Activated CD4-positive, alpha-beta memory T cell treated with anti-CD3 and anti-CD28 coated beads for 36 hours (primary cell): ENCODE measurements around the gene NLGN1. TPM values are rescaled to one million over a fixed set of nuclear protein-coding genes. Genes with fewer than 3 reads are reported as not detected.

Experiments
- CTCF ChIA-PET: fragments of 350-600 bp; sonication (Branson Sonifier 250); formaldehyde crosslinking; loops from one replicate; lab custom pipeline; 2021; ENCODE audit warnings: antibody characterized with exemption, inconsistent platforms; lab: Charles Lee
- POLR2A ChIA-PET: fragments of 350-600 bp; sonication (Branson Sonifier 250); formaldehyde crosslinking; loops from one replicate; lab custom pipeline; 2021; ENCODE audit warnings: antibody characterized with exemption; lab: Charles Lee
- DNase-seq: peaks from one replicate; pipeline ENCODE4 v3.0.0-alpha.2; 2020
- H3K27ac Mint-ChIP-seq: one replicate; pipeline ENCODE4 v1.8.0; 2021; ENCODE audit warnings: mixed read lengths
- H3K27me3 Mint-ChIP-seq: one replicate; pipeline ENCODE4 v1.8.0; 2021; ENCODE audit warnings: mixed read lengths
- H3K36me3 Mint-ChIP-seq: one replicate; pipeline ENCODE4 v1.8.0; 2021; ENCODE audit warnings: mixed read lengths
- H3K4me1 Mint-ChIP-seq: one replicate; pipeline ENCODE4 v1.8.0; 2021; ENCODE audit warnings: low read depth, mixed read lengths
- H3K4me3 Mint-ChIP-seq: one replicate; pipeline ENCODE4 v1.8.0; 2021; ENCODE audit warnings: mild to moderate bottlenecking, mixed read lengths
- H3K9me3 Mint-ChIP-seq: one replicate; pipeline ENCODE4 v1.8.0; 2021; ENCODE audit warnings: mixed read lengths
- intact Hi-C: fragments of 100-400 bp; cut with micrococcal nuclease; formaldehyde crosslinking; loops from one replicate; pipeline ENCODE4 v1.15.1; 2023
- total RNA-seq, 2 experiments: library from RNA; stranded (reverse); gene quantifications; one replicate each; pipeline ENCODE4 v1.2.3, GENCODE V29; 2021

NLGN1 gene
- total RNA-seq, 2 experiments from 2014 or later, result not detected

DNA sequence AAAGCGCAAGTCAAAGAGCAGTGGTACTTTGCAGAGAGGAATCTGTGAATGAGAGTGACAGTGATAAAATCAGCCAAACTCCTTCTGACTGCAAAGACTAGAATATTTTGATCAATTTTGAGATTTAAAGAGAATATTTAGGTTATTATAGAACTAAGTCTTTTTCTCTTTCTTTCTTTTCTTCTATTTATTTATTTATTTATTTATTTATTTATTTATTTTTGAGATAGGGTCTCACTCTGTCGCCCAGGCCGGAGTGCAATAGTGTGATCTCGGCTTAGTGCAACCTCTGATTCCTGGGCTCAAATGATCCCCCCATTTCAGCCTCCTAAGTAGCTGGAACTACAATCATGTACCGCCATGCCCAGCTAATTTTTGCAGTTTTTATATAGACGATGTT is 857.9 kb downstream of the NLGN1 start:
- no peak overlapping the region for H3K4me3 Mint-ChIP-seq
- intact Hi-C loops, result no loop called here
- ChIA-PET CTCF (no interaction called here), POLR2A (no interaction called here)
- H3K4me1 Mint-ChIP-seq, result no peaks in the 10 kb centered on the region
- peaks cover 2% of the 10 kb centered on the region for H3K9me3 Mint-ChIP-seq
- H3K36me3 Mint-ChIP-seq, result no peaks in the 10 kb centered on the region
- H3K27me3 Mint-ChIP-seq, result no peaks in the 10 kb centered on the region
- H3K27ac Mint-ChIP-seq, result no peak overlapping the region
- no peak for DNase-seq

DNA sequence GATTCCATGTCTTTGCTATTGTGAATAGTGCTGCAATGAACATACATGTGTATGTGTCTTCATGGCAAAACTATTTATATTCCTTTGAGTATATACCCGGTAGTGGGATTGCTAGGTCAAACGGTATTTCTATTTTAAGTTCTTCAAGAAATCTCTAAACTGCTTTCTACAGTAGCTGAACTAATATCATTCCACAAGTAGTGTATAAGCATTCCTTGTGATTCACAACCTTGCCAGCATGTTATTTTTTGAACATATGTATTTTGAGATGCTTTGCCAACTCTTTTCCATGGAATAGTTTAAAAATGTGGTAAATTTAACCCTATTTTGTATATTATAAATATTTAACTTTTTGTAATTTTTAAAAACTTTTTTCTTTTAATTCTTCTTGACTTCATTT is 868.9 kb downstream of the NLGN1 start:
- Mint-ChIP-seq H3K4me3 (no peak overlapping the region), H3K27ac (no peak overlapping the region), H3K36me3 (no peaks in the 10 kb centered on the region), H3K27me3 (no peaks in the 10 kb centered on the region), H3K9me3 (no peaks in the 10 kb centered on the region), H3K4me1 (no peaks in the 10 kb centered on the region)
- no peak for DNase-seq
- ChIA-PET POLR2A (no interaction called here), CTCF (no interaction called here)
- intact Hi-C loops, result no loop called here

- intact Hi-C loops, result no loop called here
- H3K27ac Mint-ChIP-seq, result no peak overlapping the region
- H3K36me3 Mint-ChIP-seq, result no peaks in the 10 kb centered on the region
- H3K27me3 Mint-ChIP-seq, result no peaks in the 10 kb centered on the region
- H3K9me3 Mint-ChIP-seq, result no peaks in the 10 kb centered on the region
- DNase-seq, result no peak
- H3K4me3 Mint-ChIP-seq, result no peak overlapping the region
- H3K4me1 Mint-ChIP-seq, result no peaks in the 10 kb centered on the region
- ChIA-PET CTCF (no interaction called here), POLR2A (no interaction called here)
Measured at GRCh38 chr3:174268061-174268460, 870.5 kb downstream of the NLGN1 start.

GRCh38 chr3:174268586-174268985 is 871.0 kb downstream of the NLGN1 start:
- DNase-seq, result no peak
- POLR2A ChIA-PET, result no interaction called here
- CTCF ChIA-PET, result no interaction called here
- no peaks in the 10 kb centered on the region for H3K9me3 Mint-ChIP-seq
- intact Hi-C loops, result no loop called here
- no peaks in the 10 kb centered on the region for H3K36me3 Mint-ChIP-seq
- H3K27ac Mint-ChIP-seq, result no peak overlapping the region
- no peak overlapping the region for H3K4me3 Mint-ChIP-seq
- H3K4me1 Mint-ChIP-seq, result no peaks in the 10 kb centered on the region
- H3K27me3 Mint-ChIP-seq, result no peaks in the 10 kb centered on the region

GRCh38 chr3:174270841-174271240 is 873.3 kb downstream of the NLGN1 start:
- no peak for DNase-seq
- ChIA-PET POLR2A (interaction anchor here (0.6 kb wide), 1 partner anchor 1769 kb away, joined by 3 read pairs; no protein-coding TSS in a partner anchor), CTCF (no interaction called here)
- Mint-ChIP-seq H3K36me3 (no peaks in the 10 kb centered on the region), H3K27me3 (no peaks in the 10 kb centered on the region), H3K4me3 (no peak overlapping the region), H3K27ac (no peak overlapping the region), H3K9me3 (no peaks in the 10 kb centered on the region), H3K4me1 (no peaks in the 10 kb centered on the region)
- intact Hi-C loops, result no loop called here

GRCh38 chr3:174275336-174275735 is 877.8 kb downstream of the NLGN1 start:
- no peak for DNase-seq
- Mint-ChIP-seq H3K9me3 (peaks cover 9% of the 10 kb centered on the region), H3K4me3 (no peak overlapping the region), H3K27ac (no peak overlapping the region), H3K4me1 (no peaks in the 10 kb centered on the region), H3K36me3 (no peaks in the 10 kb centered on the region), H3K27me3 (no peaks in the 10 kb centered on the region)
- intact Hi-C loops, result no loop called here
- CTCF ChIA-PET, result no interaction called here
- POLR2A ChIA-PET, result no interaction called here

- Mint-ChIP-seq H3K4me3 (no peak overlapping the region), H3K27me3 (no peaks in the 10 kb centered on the region), H3K9me3 (peaks cover 9% of the 10 kb centered on the region), H3K4me1 (no peaks in the 10 kb centered on the region), H3K36me3 (no peaks in the 10 kb centered on the region), H3K27ac (no peak overlapping the region)
- ChIA-PET POLR2A (no interaction called here), CTCF (no interaction called here)
- no peak for DNase-seq
- intact Hi-C loops, result no loop called here
Measured at GRCh38 chr3:174276826-174277225, 879.3 kb downstream of the NLGN1 start.

GRCh38 chr3:174278094-174278493 is 880.5 kb downstream of the NLGN1 start:
- no peak overlapping the region for H3K27ac Mint-ChIP-seq
- no peaks in the 10 kb centered on the region for H3K36me3 Mint-ChIP-seq

GRCh38 chr3:174280186-174280585 is 882.6 kb downstream of the NLGN1 start:
- H3K27ac Mint-ChIP-seq, result no peak overlapping the region
- intact Hi-C loops, result no loop called here
- DNase-seq, result no peak
- ChIA-PET POLR2A (no interaction called here), CTCF (no interaction called here)
- H3K36me3 Mint-ChIP-seq, result no peaks in the 10 kb centered on the region
- no peaks in the 10 kb centered on the region for H3K27me3 Mint-ChIP-seq
- no peak overlapping the region for H3K4me3 Mint-ChIP-seq
- peaks cover 9% of the 10 kb centered on the region for H3K9me3 Mint-ChIP-seq
- no peaks in the 10 kb centered on the region for H3K4me1 Mint-ChIP-seq

More at GRCh38 chr3:174278094-174278493, 880.5 kb downstream of the NLGN1 start:
- Mint-ChIP-seq H3K4me3 (no peak overlapping the region), H3K9me3 (peaks cover 9% of the 10 kb centered on the region), H3K4me1 (no peaks in the 10 kb centered on the region), H3K27me3 (no peaks in the 10 kb centered on the region)
- POLR2A ChIA-PET, result no interaction called here
- intact Hi-C loops, result no loop called here
- no peak for DNase-seq
- CTCF ChIA-PET, result no interaction called here

GRCh38 chr3:174285242-174285864 is 887.8 kb downstream of the NLGN1 start:
- ChIA-PET CTCF (no interaction called here), POLR2A (no interaction called here)
- H3K4me3 Mint-ChIP-seq, result no peak overlapping the region
- H3K27me3 Mint-ChIP-seq, result no peaks in the 10 kb centered on the region
- no peaks in the 10 kb centered on the region for H3K9me3 Mint-ChIP-seq
- intact Hi-C loops, result no loop called here
- H3K4me1 Mint-ChIP-seq, result no peaks in the 10 kb centered on the region
- H3K36me3 Mint-ChIP-seq, result no peaks in the 10 kb centered on the region
- DNase-seq, result no peak
- no peak overlapping the region for H3K27ac Mint-ChIP-seq

DNA sequence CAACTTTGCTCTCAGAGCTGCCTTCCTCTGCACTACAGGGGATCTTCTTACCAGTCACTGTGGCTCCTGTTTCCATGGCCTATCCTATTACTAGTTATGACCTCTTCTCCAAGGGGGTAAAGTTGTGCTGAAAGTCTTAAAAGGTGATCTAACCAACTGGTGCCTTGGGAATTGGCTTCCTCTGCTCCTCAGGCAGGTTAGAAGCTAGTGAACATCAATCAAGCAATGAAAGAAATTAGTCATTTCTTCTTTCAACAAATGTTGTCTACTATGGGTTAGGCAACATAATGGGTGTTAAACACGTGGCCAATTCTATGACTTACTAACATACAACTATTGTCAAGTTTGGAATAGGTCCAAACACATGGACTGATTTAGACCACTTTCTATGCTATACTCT is 890.2 kb downstream of the NLGN1 start:
- intact Hi-C loops, result no loop called here
- no peak for DNase-seq
- ChIA-PET POLR2A (no interaction called here), CTCF (no interaction called here)
- no peaks in the 10 kb centered on the region for H3K4me1 Mint-ChIP-seq
- no peaks in the 10 kb centered on the region for H3K27me3 Mint-ChIP-seq
- no peaks in the 10 kb centered on the region for H3K9me3 Mint-ChIP-seq
- H3K27ac Mint-ChIP-seq, result no peak overlapping the region
- H3K4me3 Mint-ChIP-seq, result no peak overlapping the region
- no peaks in the 10 kb centered on the region for H3K36me3 Mint-ChIP-seq

DNA sequence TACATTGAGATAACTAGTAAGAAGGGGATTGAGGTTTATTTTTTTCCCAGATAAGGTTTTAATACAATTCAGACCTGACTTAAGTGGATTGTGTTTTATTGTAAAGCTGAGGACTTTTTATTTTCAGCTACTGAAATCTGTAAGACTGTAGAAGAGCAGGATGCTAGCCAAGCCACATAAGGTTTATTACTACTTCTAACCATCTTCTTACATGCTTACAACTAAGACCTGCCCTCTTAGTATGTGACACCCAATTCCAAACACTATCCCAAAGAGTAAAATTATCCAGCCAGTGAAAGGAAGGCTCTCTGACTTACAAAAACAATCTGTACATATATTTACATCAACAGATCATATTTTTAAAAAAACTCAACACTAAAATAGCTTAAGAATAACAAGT is 897.1 kb downstream of the NLGN1 start:
- no peak overlapping the region for H3K4me3 Mint-ChIP-seq
- H3K27ac Mint-ChIP-seq, result no peak overlapping the region
- POLR2A ChIA-PET, result no interaction called here
- DNase-seq, result no peak
- no peaks in the 10 kb centered on the region for H3K36me3 Mint-ChIP-seq
- intact Hi-C loops, result no loop called here
- H3K9me3 Mint-ChIP-seq, result no peaks in the 10 kb centered on the region
- H3K27me3 Mint-ChIP-seq, result no peaks in the 10 kb centered on the region
- CTCF ChIA-PET, result no interaction called here
- H3K4me1 Mint-ChIP-seq, result no peaks in the 10 kb centered on the region

DNA sequence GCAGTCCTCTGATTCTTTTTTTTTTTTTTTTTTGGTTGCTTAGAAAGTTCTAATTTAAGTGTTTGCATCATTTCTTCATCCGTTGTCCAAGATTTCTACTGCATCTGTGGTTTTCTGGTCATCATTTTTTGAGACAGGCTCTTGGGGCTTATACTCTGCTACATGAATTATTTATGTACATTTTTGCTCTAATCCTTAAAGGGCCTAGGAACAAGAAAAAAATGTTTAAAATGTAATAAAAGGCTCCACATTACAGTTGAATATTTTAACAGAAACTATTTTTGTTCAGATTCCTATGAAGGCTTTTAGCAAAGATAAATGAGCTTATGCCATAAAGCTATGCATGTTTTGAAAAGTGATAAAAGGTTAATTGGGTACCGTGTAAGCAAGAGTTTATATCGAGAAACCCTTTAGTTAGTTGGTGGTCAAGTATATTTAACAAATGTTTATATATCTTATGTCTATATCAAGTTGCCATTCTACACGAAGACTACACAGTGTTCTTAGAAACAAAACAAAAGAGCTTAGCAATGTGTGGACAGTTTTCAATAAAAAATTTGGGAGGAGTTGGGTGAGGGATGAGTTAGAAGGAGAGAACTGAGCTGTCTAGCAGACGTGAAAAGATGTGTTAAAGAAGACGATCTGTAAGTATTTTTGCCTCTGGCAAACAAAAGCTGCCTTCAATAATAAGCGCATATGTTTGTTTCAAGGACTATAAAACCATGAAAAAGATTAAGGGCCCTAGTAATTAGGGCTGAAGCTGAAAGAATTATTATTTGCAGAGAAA is 898.0 kb downstream of the NLGN1 start:
- H3K27ac Mint-ChIP-seq, result no peak overlapping the region
- H3K9me3 Mint-ChIP-seq, result no peaks in the 10 kb centered on the region
- ChIA-PET CTCF (no interaction called here), POLR2A (no interaction called here)
- intact Hi-C loops, result no loop called here
- DNase-seq, result no peak
- no peaks in the 10 kb centered on the region for H3K4me1 Mint-ChIP-seq
- no peaks in the 10 kb centered on the region for H3K36me3 Mint-ChIP-seq
- H3K4me3 Mint-ChIP-seq, result no peak overlapping the region
- no peaks in the 10 kb centered on the region for H3K27me3 Mint-ChIP-seq
